WI38 (cell line): ENCODE data around the gene ST8SIA6.

Source experiments
- H3K4me3 ChIP-seq: 2 replicates; pipeline ENCODE4 v1.5.1; 2011; ENCODE audit warnings: low read depth, mild to moderate bottlenecking, control low read depth, low read length
- TF ChIP-seq, protein P1 (sequence below): IDR thresholded peaks from 2 replicates; pipeline ENCODE4 v1.5.1; 2012; ENCODE audit warnings: low read depth, mild to moderate bottlenecking, control low read depth, low read length

Gene ST8SIA6

DNA sequence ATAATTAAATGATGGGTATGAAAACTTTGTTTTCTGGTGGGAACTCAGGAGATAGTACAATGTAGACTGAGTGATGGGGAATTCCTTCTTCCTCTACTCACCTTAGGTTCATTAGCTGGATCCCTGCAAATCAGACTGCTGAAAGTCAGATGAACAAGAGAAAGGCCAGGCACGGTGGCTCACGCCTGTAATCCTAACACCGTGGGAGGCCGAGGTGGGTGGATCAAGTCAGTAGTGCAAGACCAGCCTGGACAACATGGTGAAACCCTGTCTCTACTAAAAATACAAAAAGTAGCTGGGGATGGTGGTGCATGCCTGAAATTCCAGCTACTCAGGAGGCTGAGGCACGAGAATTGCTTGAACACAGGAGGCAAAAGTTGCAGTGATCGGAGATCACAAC is 28.7 kb upstream of the ST8SIA6 start:
- no peak overlapping the region for H3K4me3 ChIP-seq
- TF ChIP-seq, protein P1, sequence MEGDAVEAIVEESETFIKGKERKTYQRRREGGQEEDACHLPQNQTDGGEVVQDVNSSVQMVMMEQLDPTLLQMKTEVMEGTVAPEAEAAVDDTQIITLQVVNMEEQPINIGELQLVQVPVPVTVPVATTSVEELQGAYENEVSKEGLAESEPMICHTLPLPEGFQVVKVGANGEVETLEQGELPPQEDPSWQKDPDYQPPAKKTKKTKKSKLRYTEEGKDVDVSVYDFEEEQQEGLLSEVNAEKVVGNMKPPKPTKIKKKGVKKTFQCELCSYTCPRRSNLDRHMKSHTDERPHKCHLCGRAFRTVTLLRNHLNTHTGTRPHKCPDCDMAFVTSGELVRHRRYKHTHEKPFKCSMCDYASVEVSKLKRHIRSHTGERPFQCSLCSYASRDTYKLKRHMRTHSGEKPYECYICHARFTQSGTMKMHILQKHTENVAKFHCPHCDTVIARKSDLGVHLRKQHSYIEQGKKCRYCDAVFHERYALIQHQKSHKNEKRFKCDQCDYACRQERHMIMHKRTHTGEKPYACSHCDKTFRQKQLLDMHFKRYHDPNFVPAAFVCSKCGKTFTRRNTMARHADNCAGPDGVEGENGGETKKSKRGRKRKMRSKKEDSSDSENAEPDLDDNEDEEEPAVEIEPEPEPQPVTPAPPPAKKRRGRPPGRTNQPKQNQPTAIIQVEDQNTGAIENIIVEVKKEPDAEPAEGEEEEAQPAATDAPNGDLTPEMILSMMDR = no peak

DNA sequence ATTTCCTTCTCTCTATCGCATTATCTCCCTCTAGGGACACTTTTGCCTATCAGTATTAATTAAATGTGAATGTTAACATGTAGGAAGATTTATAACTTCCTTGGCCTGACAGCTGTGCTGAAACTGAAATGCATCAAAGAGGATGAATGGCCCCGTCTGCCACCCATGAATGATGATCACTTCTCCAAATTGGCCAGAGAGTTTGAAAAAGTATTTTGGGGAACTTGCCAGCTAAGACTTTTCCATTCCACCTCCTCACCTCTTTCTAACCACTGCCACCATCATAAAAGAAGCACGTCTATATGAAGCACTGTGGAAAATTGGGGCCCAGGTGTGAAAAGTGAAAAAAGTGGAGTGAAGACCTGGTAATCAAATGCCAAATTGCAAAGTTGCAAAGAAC is 25.4 kb upstream of the ST8SIA6 start:
- no peak overlapping the region for H3K4me3 ChIP-seq
- TF ChIP-seq, protein P1 = no peak

DNA sequence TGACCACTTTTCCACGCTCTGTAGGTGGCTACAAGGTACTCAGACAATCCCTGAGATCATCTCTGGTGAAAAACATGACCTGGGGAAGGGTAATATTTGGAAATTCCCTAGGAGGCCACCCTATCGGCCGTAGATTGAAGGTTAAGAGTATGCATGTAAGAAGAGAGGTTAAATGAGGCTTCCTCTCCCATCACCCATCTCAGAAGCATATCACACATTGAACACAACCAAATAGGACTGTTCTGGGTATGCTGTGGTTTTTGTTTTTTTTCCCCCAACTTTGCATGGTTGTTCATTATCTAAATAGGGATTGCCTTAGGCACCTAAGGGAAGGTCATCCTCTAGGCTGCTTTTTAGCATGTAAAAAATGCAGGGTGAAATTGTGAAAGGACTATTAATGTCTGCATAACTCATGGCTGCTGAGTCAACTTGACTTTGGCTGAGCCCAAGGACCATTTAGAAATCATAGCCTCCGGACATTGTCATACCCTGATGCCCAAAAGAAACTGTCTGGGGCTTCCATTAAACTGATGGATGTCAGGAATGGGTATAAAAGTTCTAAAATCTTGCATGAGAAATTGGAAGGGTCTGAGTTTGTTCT is 24.7 kb upstream of the ST8SIA6 start:
- TF ChIP-seq, protein P1 = no peak

DNA sequence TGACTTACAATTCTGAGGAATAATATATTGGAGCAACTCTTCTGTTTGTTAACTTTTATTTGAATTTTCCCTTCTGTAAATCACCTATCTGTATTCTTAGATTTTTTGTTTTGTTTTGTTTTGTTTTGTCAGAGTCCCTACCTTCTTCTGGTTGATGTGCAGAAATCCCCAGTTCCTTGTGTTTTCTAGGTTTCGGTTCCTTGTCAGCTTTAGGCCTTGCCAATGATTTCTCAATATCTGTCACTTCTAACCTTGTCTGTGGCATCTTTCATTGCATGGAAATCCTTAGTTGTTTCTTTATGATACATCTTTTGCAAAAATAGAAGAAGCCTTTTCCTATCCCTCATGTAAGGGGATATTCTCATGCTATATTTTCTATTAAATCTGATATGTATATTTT is 21.7 kb upstream of the ST8SIA6 start:
- no peak overlapping the region for H3K4me3 ChIP-seq
- TF ChIP-seq, protein P1 = no peak

More for the DNA sequence above, 24.7 kb upstream of the ST8SIA6 start:
- no peak overlapping the region for H3K4me3 ChIP-seq

DNA sequence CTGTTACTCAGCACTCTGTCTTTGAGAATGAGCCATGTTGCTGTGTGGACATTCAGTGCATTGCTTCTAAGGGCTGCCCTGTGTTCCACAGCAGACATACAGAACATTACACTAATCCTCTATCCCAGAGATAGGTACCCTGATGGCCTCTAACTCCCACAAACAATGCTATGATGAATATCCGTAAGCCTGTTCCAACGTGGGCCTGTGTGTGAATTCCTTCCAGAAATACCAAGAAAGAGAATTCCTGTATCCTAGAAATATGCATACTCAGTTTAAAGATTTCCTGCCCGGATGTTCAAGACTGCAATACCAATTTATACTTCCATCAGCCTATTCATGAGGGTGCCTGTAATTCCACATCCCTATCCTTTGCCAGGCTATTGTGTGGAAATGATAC is 21.3 kb upstream of the ST8SIA6 start:
- TF ChIP-seq, protein P1 = no peak
- no peak overlapping the region for H3K4me3 ChIP-seq

DNA sequence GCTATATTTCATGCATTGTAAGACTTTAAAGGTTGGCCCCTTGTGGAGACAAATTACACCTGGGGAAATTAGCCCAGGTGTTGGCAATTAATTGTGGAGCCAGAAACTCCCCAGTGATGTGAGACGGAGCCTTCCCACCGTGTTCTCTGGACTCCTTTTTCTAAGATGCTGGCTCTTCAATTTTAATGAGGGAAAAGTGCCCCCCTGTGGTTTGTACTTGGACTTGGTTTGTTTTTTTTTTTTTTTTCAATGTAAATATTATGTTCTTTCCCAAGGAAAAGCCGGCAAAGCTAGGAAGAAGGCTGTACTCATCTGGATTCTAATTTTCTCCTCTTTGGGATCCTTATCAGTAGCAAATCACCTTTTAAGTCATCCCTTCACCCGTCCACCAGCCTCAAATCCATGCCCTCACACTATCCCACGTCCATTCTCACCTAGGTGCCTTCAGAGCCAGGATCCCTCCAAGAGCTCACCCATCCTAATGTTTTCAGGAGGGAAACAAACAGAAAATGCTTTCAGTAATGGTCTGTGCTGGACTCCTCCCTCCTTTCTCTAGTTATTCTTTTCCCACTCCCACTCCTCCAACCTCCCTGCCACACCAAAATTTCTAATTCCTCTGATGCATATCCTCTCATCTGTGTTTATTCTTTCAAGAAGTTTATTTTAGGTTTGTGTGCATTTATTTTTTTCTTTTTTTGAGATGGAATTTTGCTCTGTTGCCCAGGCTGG is 20.4 kb upstream of the ST8SIA6 start:
- H3K4me3 ChIP-seq = no peak overlapping the region
- TF ChIP-seq, protein P1 = no peak; the same call in 1 of the 2 replicates

DNA sequence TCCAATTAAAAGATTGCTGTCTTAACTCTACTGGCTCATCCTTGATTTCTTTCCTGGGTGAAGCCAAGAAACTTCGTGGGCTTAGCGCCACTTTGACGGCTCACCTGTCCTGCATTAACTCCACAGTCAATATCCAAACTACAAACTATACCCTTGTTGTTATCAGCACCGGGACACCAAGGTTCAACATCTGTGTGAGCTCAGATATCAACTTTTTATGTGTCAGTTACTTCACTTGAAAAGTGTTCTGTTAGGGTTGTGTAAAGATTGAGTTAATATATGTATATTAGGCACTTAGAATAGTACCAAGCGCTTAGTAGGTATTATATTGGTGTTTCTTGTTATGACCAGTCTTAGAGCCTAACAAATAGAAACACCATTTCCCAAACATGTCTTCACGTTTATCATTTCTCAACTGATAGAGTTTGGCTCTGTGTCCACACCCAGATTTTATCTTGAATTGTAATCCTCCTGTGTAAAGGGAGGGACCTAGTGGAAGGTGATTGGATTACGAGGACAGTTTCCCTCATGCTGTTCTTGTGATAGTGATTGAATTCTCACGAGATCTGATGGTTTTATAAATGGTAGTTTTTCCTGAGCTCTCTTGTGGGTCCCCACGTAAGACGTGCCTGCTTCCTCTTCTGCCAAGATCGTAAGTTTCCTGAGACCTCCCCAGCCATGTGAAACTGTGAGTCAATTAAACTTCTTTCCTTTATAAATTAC is 19.0 kb upstream of the ST8SIA6 start:
- TF ChIP-seq, protein P1 = no peak
- H3K4me3 ChIP-seq = no peak overlapping the region
